Activated B cell treated with CpG ODN at 0.5 μM for 24 hours (primary cell): Measurements from ENCODE around the gene ASAP2. TPM values are rescaled to one million over a fixed set of nuclear protein-coding genes. Genes with fewer than 3 reads are reported as not detected.

Source experiments
- ATAC-seq: fragments of 200-7000 bp; cut with Tn5 transposase; one replicate; pipeline ENCODE4 v1.10.0; 2021; ENCODE audit warnings: low read depth, mild to moderate bottlenecking, moderate library complexity
- CTCF ChIA-PET: fragments of 350-600 bp; sonication (Branson Sonifier 250); formaldehyde crosslinking; loops from one replicate; lab custom pipeline; 2021; ENCODE audit warnings: antibody characterized with exemption; lab: Charles Lee
- POLR2A ChIA-PET: fragments of 350-600 bp; sonication (Branson Sonifier 250); formaldehyde crosslinking; loops from one replicate; lab custom pipeline; 2021; ENCODE audit warnings: antibody characterized with exemption; lab: Charles Lee
- DNase-seq: peaks from one replicate; pipeline ENCODE4 v3.0.0; 2022
- H3K27ac Mint-ChIP-seq: one replicate; pipeline ENCODE4 v1.8.0; 2020; ENCODE audit warnings: mixed read lengths
- H3K27me3 Mint-ChIP-seq: one replicate; pipeline ENCODE4 v1.8.0; 2021; ENCODE audit warnings: mixed read lengths
- H3K36me3 Mint-ChIP-seq: one replicate; pipeline ENCODE4 v1.8.0; 2021; ENCODE audit warnings: low read depth, mixed read lengths
- H3K4me1 Mint-ChIP-seq: one replicate; pipeline ENCODE4 v1.8.0; 2021; ENCODE audit warnings: mixed read lengths
- H3K4me3 Mint-ChIP-seq: one replicate; pipeline ENCODE4 v1.8.0; 2020; ENCODE audit warnings: mild to moderate bottlenecking, mixed read lengths
- H3K9me3 Mint-ChIP-seq: one replicate; pipeline ENCODE4 v1.8.0; 2020; ENCODE audit warnings: mixed read lengths
- CTCF ChIP-seq: fragments of 200-600 bp; IDR thresholded peaks from one replicate; pipeline ENCODE4 v1.8.0; 2022; ENCODE audit warnings: antibody characterized with exemption, mild to moderate bottlenecking
- intact Hi-C: fragments of 100-400 bp; cut with micrococcal nuclease; formaldehyde crosslinking; loops from one replicate; pipeline ENCODE4 v1.15.1; 2024
- total RNA-seq: library from RNA; stranded (reverse); gene quantifications from 2 replicates; pipeline ENCODE4 v1.2.3, GENCODE V29; 2022

Gene ASAP2
- not detected in 2 replicates for total RNA-seq

GRCh38 chr2:9205963-9206948 lies at the start of gene ASAP2:
TSS of gene ASAP2 (plus strand) at chr2:9206812. CDS start at chr2:9207105, 293 bp downstream.
- no peak for TF ChIP-seq CTCF
- Mint-ChIP-seq H3K27me3 (peaks cover 33% of the 10 kb centered on the region), H3K36me3 (no peaks in the 10 kb centered on the region), H3K9me3 (no peaks in the 10 kb centered on the region), H3K27ac (no peak within 1 kb of the TSS), H3K4me3 (peak within 1 kb of the TSS; percentile 67), H3K4me1 (peaks cover 10% of the 10 kb centered on the region)
- DNase-seq (peak; percentile 22), ATAC-seq (peak; percentile 56)
- ChIA-PET POLR2A (no interaction called here), CTCF (no interaction called here)
- intact Hi-C loops = no loop called here

DNA sequence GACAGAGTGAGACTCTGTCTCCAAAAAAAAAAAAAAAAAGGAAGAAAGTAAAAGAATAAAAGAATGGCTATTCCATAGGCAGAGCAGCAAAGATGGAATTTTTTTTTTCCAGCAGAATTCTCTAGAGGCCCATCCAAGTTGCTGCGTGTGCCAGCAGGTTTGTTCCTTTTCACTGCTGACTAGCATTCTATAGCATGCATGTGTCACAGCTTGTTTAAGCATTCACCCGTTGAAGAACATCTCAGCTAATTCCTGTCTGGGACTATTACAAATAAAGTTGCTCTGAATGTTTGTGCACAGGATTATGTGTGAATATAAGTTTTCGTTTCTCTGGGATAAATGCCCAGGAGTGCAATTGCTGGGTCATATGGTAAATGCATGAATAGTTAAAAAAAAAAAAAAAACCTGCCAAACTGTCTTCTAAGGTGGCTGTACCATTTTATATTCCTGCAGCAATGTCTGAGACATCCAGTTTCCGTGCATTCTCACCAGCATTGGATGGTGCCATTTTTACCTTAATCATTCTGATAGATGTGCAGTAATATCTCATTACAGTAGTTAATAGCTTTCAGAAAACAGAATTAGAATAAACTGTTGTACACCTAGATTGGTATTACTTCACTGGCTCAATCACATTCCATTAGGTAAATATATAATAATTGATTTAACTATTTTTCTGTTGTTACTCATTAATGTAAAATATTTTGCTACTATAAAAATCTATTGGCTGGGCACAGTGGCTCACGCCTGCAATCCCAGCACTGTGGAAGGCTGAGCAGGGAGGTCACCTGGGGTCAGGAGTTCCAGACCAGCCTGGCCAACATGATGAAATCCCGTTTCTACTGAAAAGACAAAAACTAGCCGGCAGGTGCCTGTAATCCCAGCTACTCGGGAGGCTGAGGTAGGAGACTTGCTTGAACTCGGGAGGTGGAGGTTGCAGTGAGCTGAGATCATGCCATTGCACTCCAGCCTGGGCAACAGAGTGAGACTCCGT lies 47.5 kb upstream of the ASAP2 start:
- ATAC-seq = no peak
- DNase-seq = no peak
- TF ChIP-seq CTCF = no peak
- peaks cover 5% of the 10 kb centered on the region for H3K27me3 Mint-ChIP-seq
- no peaks in the 10 kb centered on the region for H3K36me3 Mint-ChIP-seq
- POLR2A ChIA-PET = no interaction called here
- CTCF ChIA-PET = interaction anchor here (1.0 kb wide), 1 partner anchor 17 kb away, joined by 4 read pairs; no protein-coding TSS in a partner anchor
- intact Hi-C loops = no loop called here
- H3K4me3 Mint-ChIP-seq = no peak overlapping the region
- H3K4me1 Mint-ChIP-seq = no peaks in the 10 kb centered on the region
- no peaks in the 10 kb centered on the region for H3K9me3 Mint-ChIP-seq
- H3K27ac Mint-ChIP-seq = no peak overlapping the region

DNA sequence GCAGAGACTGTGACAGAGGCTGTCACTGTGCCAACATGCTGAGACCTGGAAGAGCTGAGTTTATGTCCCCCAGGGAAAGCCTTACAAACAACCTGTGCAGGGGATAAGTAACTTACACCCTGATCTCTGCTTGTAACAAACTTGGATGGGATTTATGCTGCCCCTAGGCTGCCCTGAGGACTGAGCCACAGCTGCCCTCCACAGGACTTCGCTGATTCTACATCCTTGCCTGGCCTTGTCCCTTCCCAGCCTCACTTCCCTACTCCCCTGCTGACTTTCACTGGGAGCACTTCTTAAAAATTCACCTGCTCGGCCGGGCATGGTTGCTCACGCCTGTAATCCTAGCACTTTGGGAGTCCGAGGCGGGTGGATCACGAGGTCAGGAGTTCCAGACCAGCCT lies 45.9 kb upstream of the ASAP2 start:
- peaks cover 2% of the 10 kb centered on the region for H3K27me3 Mint-ChIP-seq
- no peaks in the 10 kb centered on the region for H3K36me3 Mint-ChIP-seq
- CTCF ChIA-PET = no interaction called here
- no peaks in the 10 kb centered on the region for H3K9me3 Mint-ChIP-seq
- no peak for TF ChIP-seq CTCF
- POLR2A ChIA-PET = no interaction called here
- DNase-seq = no peak
- intact Hi-C loops = no loop called here
- no peak overlapping the region for H3K27ac Mint-ChIP-seq
- no peaks in the 10 kb centered on the region for H3K4me1 Mint-ChIP-seq
- no peak overlapping the region for H3K4me3 Mint-ChIP-seq
- no peak for ATAC-seq

DNA sequence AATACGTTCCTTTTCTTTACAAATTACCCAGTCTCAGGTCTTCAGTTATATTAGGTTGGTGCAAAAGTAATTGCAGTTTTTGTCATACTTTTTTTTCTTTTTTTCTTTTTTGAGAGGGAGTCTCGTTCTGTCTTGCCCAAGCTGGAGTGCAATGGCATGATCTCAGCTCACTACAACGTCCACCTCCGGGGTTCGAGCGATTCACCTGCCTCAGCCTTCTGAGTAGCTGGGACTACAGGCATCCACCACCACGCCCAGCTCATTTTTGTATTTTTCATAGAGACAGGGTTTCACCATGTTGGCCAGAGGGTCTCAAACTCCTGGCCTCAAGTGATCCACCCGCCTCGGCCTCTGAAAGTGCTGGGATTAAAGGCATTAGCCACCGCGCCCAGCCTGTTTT lies 43.8 kb upstream of the ASAP2 start:
- DNase-seq (no peak), ATAC-seq (no peak)
- ChIA-PET POLR2A (interaction anchor here (0.7 kb wide), 1 partner anchor 370 kb away, joined by 3 read pairs; no protein-coding TSS in a partner anchor), CTCF (no interaction called here)
- TF ChIP-seq CTCF = no peak
- Mint-ChIP-seq H3K27ac (no peak overlapping the region), H3K9me3 (no peaks in the 10 kb centered on the region), H3K27me3 (peaks cover 2% of the 10 kb centered on the region), H3K4me1 (no peaks in the 10 kb centered on the region), H3K4me3 (no peak overlapping the region), H3K36me3 (no peaks in the 10 kb centered on the region)
- intact Hi-C loops = no loop called here
